HepG2 (cell line): ENCODE measurements around the gene FKBP5. TPM values are rescaled to one million over a fixed set of nuclear protein-coding genes. Genes with fewer than 3 reads are reported as not detected.

Experiments used
- ATAC-seq: fragments of 200-7000 bp; cut with Tn5 transposase; 3 replicates; pipeline ENCODE4 v1.9.1; 2020; ENCODE audit warnings: mild to moderate bottlenecking, moderate library complexity
- BruUV-seq: library from RNA; stranded (reverse); fragments of 400-500 nt; replicated peaks from 2 replicates; lab custom pipeline; 2021; lab: Mats Ljungman, UMichigan
- CTCF ChIA-PET: fragments of 300-600 bp; formaldehyde crosslinking; extraction: SDS; loops from one replicate; lab custom pipeline; 2021; ENCODE audit warnings: low total read pairs, inconsistent platforms, low intra/inter-chr PET ratio; lab: Yijun Ruan, JAX
- POLR2A ChIA-PET: fragments of 350-600 bp; sonication (Branson Sonifier 250); formaldehyde crosslinking; loops from one replicate; lab custom pipeline; 2020; ENCODE audit warnings: antibody characterized with exemption, inconsistent platforms; lab: Yijun Ruan, JAX
- DNase-seq: peaks from one replicate; pipeline ENCODE4 v3.0.0-alpha.2; 2015; ENCODE audit warnings: low spot score
- FAIRE-seq: peaks from 3 replicates; lab custom pipeline; 2011; peaks lifted over from hg19 to GRCh38; lab: Jason Lieb, UNC
- H2AFZ ChIP-seq: one replicate; pipeline ENCODE4 v1.6.1; 2011; ENCODE audit warnings: low read length, inconsistent platforms
- H3K27ac ChIP-seq: fragments of 300-600 bp; 3 replicates; pipeline ENCODE4 v1.8.0; 2011; ENCODE audit warnings: mixed run types, mild to moderate bottlenecking, mixed read lengths, low read length, inconsistent platforms; ENCODE audit not compliant: insufficient read depth; ENCODE audit errors: extremely low read length
- H3K27me3 ChIP-seq, 2 experiments: fragments of 200-600 bp in 1 of 2; 2 replicates in 1 of 2; 3 replicates in 1 of 2; pipeline versions ENCODE4 v1.6.0 to v1.8.0; 2011; ENCODE audit warnings: low read length in 2 of 2, mild to moderate bottlenecking in 2 of 2, moderate library complexity in 2 of 2, inconsistent platforms in 1 of 2; ENCODE audit not compliant: insufficient read depth in 2 of 2, control insufficient read depth in 1 of 2
- H3K36me3 ChIP-seq, 2 experiments: fragments of 200-600 bp in 1 of 2; replicated peaks in 1 of 2; 2 replicates in 1 of 2; 3 replicates in 1 of 2; pipeline versions ENCODE4 v1.5.1 to v1.8.0; 2011; ENCODE audit warnings: low read length in 2 of 2, inconsistent platforms in 1 of 2; ENCODE audit not compliant: insufficient read depth in 2 of 2, control insufficient read depth in 1 of 2
- H3K4me1 ChIP-seq: 2 replicates; pipeline ENCODE4 v1.5.1; 2012; ENCODE audit warnings: low read length, inconsistent platforms; ENCODE audit not compliant: insufficient read depth
- H3K4me2 ChIP-seq: 2 replicates; pipeline ENCODE4 v1.6.0; 2011; ENCODE audit warnings: low read depth, low read length, inconsistent platforms
- H3K4me3 ChIP-seq, 3 experiments: fragments of 200-600 bp in 1 of 3; sonication (generic), shearing (Covaris generic) in 1 of 3; replicated peaks in 1 of 3; 2 replicates each; pipeline ENCODE4 v1.5.1; 2011 to 2016; ENCODE audit warnings: low read length in 3 of 3, inconsistent platforms in 2 of 3, low read depth in 2 of 3, mild to moderate bottlenecking in 2 of 3, control low read depth in 1 of 3, mixed read lengths in 1 of 3; ENCODE audit not compliant: insufficient read depth in 1 of 3
- H3K79me2 ChIP-seq: one replicate; pipeline ENCODE4 v1.6.1; 2011; ENCODE audit warnings: low read length, inconsistent platforms; ENCODE audit not compliant: insufficient read depth
- H3K9ac ChIP-seq: 2 replicates; pipeline ENCODE4 v1.6.0; 2011; ENCODE audit warnings: mild to moderate bottlenecking, low read depth, low read length, inconsistent platforms; ENCODE audit not compliant: insufficient read depth
- H3K9me3 ChIP-seq: 2 replicates; pipeline ENCODE4 v1.5.1; 2012; ENCODE audit warnings: mild to moderate bottlenecking, low read length
- H4K20me1 ChIP-seq: 2 replicates; pipeline ENCODE4 v1.6.0; 2011; ENCODE audit warnings: inconsistent platforms, mild to moderate bottlenecking, low read length, moderate library complexity; ENCODE audit not compliant: insufficient read depth
- AHR ChIP-seq: IDR thresholded peaks from 2 replicates; pipeline ENCODE4 v1.6.1; 2018; ENCODE audit warnings: missing genetic modification reagents, missing compliant biosample characterization
- BRF2 ChIP-seq: sonication (generic); formaldehyde crosslinking; IDR thresholded peaks from 2 replicates; pipeline ENCODE4 v1.8.1; 2022; ENCODE audit warnings: mild to moderate bottlenecking, missing genetic modification reagents
- CEBPB ChIP-seq: IDR thresholded peaks from 2 replicates; pipeline ENCODE4 v1.6.1; 2011; ENCODE audit warnings: low read depth, low read length, improper control_type of control experiment, borderline replicate concordance
- GTF3A ChIP-seq: sonication (generic); formaldehyde crosslinking; conservative IDR thresholded peaks from 2 replicates; pipeline ENCODE4 v1.4.0; 2020; ENCODE audit warnings: mild to moderate bottlenecking, missing genetic modification reagents
- ZNF180 ChIP-seq: sonication (generic); formaldehyde crosslinking; IDR thresholded peaks from 2 replicates; pipeline ENCODE4 v1.4.0; 2020; ENCODE audit warnings: low read depth, missing genetic modification reagents, borderline replicate concordance
- WGBS: methylation state at CpG from one replicate; pipeline ENCODE4 v1.1.6; 2017; ENCODE audit warnings: low lambda C conversion rate; 5-methylcytosine and 5-hydroxymethylcytosine counted together
- in situ Hi-C: cut with HindIII; loops from 2 replicates; pipeline ENCODE4 v1.10.0; 2017; ENCODE audit warnings: low pct_unique_long_range_greater_than_20kb; ENCODE audit not compliant: extremely low pct_ligation_motif_present
- intact Hi-C: fragments of 100-400 bp; cut with micrococcal nuclease; formaldehyde crosslinking; loops from one replicate; pipeline ENCODE4 v1.10.0; 2022; ENCODE audit not compliant: unreplicated experiment
- polyA plus RNA-seq, 8 experiments: library from polyadenylated mRNA; depleted of rRNA in 3 of 8; stranded (reverse) in 7 of 8; unstranded in 1 of 8; fragments of >200 nt; fragmentation: Illumina TruSeq in 4 of 8; extraction: Trizol in 4 of 8; gene quantifications; 2 replicates each; pipeline versions ENCODE4 v1.2.1 to v1.2.3, GENCODE V29; 2011 to 2016; ENCODE audit warnings: low read depth in 4 of 8, missing spikeins in 1 of 8, mixed read lengths in 1 of 8; ENCODE audit not compliant: insufficient read depth in 1 of 8
- total RNA-seq, 5 experiments: library from RNA; depleted of rRNA; stranded (reverse); fragments of >200 nt; fragmentation: Illumina TruSeq; extraction: Trizol; gene quantifications; 2 replicates each; pipeline ENCODE4 v1.2.3, GENCODE V29; 2016; ENCODE audit warnings: low read depth in 1 of 5

FKBP5 gene
- total and polyA plus RNA-seq, 2 of the 13 experiments (the other 11 are each of a cell fraction or from before 2014, with no cell fraction given) = 8.0 to 17.4 TPM

GRCh38 chr6:35640017-35640664 is 48.6 kb downstream of the FKBP5 start (continued):
- TF ChIP-seq BRF2 (CRISPR knock-in tag) = no peak
- no peak for TF ChIP-seq AHR (CRISPR knock-in tag)

- Histone ChIP-seq H3K4me3 (no peak overlapping the region), H3K4me2 (no peak overlapping the region), H3K79me2 (no peaks in the 10 kb centered on the region), H2AFZ (no peak overlapping the region), H3K9ac (no peak overlapping the region), H4K20me1 (no peaks in the 10 kb centered on the region), H3K9me3 (no peaks in the 10 kb centered on the region), H3K36me3 (peaks cover 6 to 36% of the 10 kb centered on the region in 2 experiments), H3K4me1 (no peaks in the 10 kb centered on the region), H3K27me3 (no peaks in the 10 kb centered on the region)
- WGBS = 97% methylated on average over 3 of the region's 3 CpGs
- ChIA-PET POLR2A (no interaction called here), CTCF (no interaction called here)
- BruUV-seq = no TSS peak
- ATAC-seq (no peak), DNase-seq (no peak), FAIRE-seq (no peak)
- in situ Hi-C loops (no loop called here), intact Hi-C loops (no loop called here)
- TF ChIP-seq ZNF180 (CRISPR knock-in tag) (no peak), CEBPB (peak; percentile 7; the same call in 1 of the 2 replicates), GTF3A (CRISPR knock-in tag) (no peak)
- TF ChIP-seq, all 625 proteins: peak for 1
- no peak overlapping the region for H3K27ac ChIP-seq
These were observed 50.0 kb downstream of the FKBP5 start for GRCh38 chr6:35638679-35639078.
